Measurements from ENCODE around the gene GPR162.

Gene GPR162

GRCh38 chr12:6832125-6832524 lies 10.5 kb downstream of the GPR162 start:
- TF ChIP-seq TCF12 (IDR thresholded peaks at IDR 0.05; ENCODE audit: low read depth): no peak
- no peak for TF ChIP-seq EP300 (IDR thresholded peaks at IDR 0.05; ENCODE audit: borderline replicate concordance)
- TF ChIP-seq NFIC (IDR thresholded peaks at IDR 0.05): no peak
- TF ChIP-seq RAD21 (IDR thresholded peaks at IDR 0.05; ENCODE audit: low read depth): no peak
- TF ChIP-seq FOXM1 (IDR thresholded peaks at IDR 0.05; ENCODE audit: borderline replicate concordance, low read depth): no peak
- TF ChIP-seq CEBPB (IDR thresholded peaks at IDR 0.05): no peak
- no peak for TF ChIP-seq ZBTB7A (IDR thresholded peaks at IDR 0.05; ENCODE audit: low read depth)

- TF ChIP-seq EGR1 (IDR thresholded peaks at IDR 0.05) (no peak), TEAD4 (IDR thresholded peaks at IDR 0.05) (no peak), TCF12 (IDR thresholded peaks at IDR 0.05; ENCODE audit: low read depth) (no peak), CEBPB (IDR thresholded peaks at IDR 0.05) (no peak), NFIC (IDR thresholded peaks at IDR 0.05) (no peak), MAX (IDR thresholded peaks at IDR 0.05) (no peak), REST (IDR thresholded peaks at IDR 0.05; ENCODE audit: low read depth) (no peak), USF1 (IDR thresholded peaks at IDR 0.05) (no peak), EP300 (IDR thresholded peaks at IDR 0.05; ENCODE audit: borderline replicate concordance) (no peak), RAD21 (IDR thresholded peaks at IDR 0.05; ENCODE audit: low read depth) (no peak), YY1 (IDR thresholded peaks at IDR 0.05; ENCODE audit: low read depth) (no peak), TAF1 (IDR thresholded peaks at IDR 0.05; ENCODE audit: low read depth) (no peak), CREB1 (IDR thresholded peaks at IDR 0.05; ENCODE audit: low read depth) (no peak), FOXM1 (IDR thresholded peaks at IDR 0.05; ENCODE audit: borderline replicate concordance, low read depth) (no peak)
Observed at GRCh38 chr12:6833189-6833890, 11.7 kb downstream of the GPR162 start.

GRCh38 chr12:6834254-6834653 lies 12.6 kb downstream of the GPR162 start:
- TF ChIP-seq RAD21 (IDR thresholded peaks at IDR 0.05; ENCODE audit: low read depth) (no peak), TEAD4 (IDR thresholded peaks at IDR 0.05) (no peak), REST (IDR thresholded peaks at IDR 0.05; ENCODE audit: low read depth) (no peak), ZBTB7A (IDR thresholded peaks at IDR 0.05; ENCODE audit: low read depth) (no peak), NFIC (IDR thresholded peaks at IDR 0.05) (no peak)

- TF ChIP-seq ZBTB7A (IDR thresholded peaks at IDR 0.05; ENCODE audit: low read depth) (no peak), TCF12 (IDR thresholded peaks at IDR 0.05; ENCODE audit: low read depth) (no peak), REST (IDR thresholded peaks at IDR 0.05; ENCODE audit: low read depth) (no peak), EP300 (IDR thresholded peaks at IDR 0.05; ENCODE audit: borderline replicate concordance) (no peak), MAX (IDR thresholded peaks at IDR 0.05) (no peak), EGR1 (IDR thresholded peaks at IDR 0.05) (no peak), TAF1 (IDR thresholded peaks at IDR 0.05; ENCODE audit: low read depth) (no peak), RAD21 (IDR thresholded peaks at IDR 0.05; ENCODE audit: low read depth) (no peak), YY1 (IDR thresholded peaks at IDR 0.05; ENCODE audit: low read depth) (no peak), TEAD4 (IDR thresholded peaks at IDR 0.05) (no peak), USF1 (IDR thresholded peaks at IDR 0.05) (no peak), CREB1 (IDR thresholded peaks at IDR 0.05; ENCODE audit: low read depth) (no peak), CEBPB (IDR thresholded peaks at IDR 0.05) (no peak), NFIC (IDR thresholded peaks at IDR 0.05) (no peak), FOXM1 (IDR thresholded peaks at IDR 0.05; ENCODE audit: borderline replicate concordance, low read depth) (no peak)
Observed at GRCh38 chr12:6834873-6835272, 13.3 kb downstream of the GPR162 start.
